Endothelial cell (in vitro differentiated cells): ENCODE data around the gene TEKT3. TPM values are rescaled to one million over a fixed set of nuclear protein-coding genes. Genes with fewer than 3 reads are reported as not detected.

Experiments used
- DNase-seq: peaks from one replicate; pipeline ENCODE4 v3.0.0; 2021; ENCODE audit warnings: low spot score
- H3K27ac Mint-ChIP-seq: one replicate; pipeline ENCODE4 v1.8.0; 2021; ENCODE audit warnings: mixed read lengths, inconsistent platforms; ENCODE audit not compliant: unreplicated experiment
- H3K27me3 Mint-ChIP-seq: one replicate; pipeline ENCODE4 v1.8.0; 2021; ENCODE audit warnings: mild to moderate bottlenecking, moderate library complexity, mixed read lengths, inconsistent platforms; ENCODE audit not compliant: unreplicated experiment
- H3K36me3 Mint-ChIP-seq: one replicate; pipeline ENCODE4 v1.8.0; 2021; ENCODE audit warnings: mild to moderate bottlenecking, low read depth, mixed read lengths, inconsistent platforms; ENCODE audit not compliant: unreplicated experiment
- H3K4me1 Mint-ChIP-seq: one replicate; pipeline ENCODE4 v1.8.0; 2021; ENCODE audit warnings: mild to moderate bottlenecking, mixed read lengths, inconsistent platforms; ENCODE audit not compliant: unreplicated experiment
- H3K4me3 Mint-ChIP-seq: one replicate; pipeline ENCODE4 v1.8.0; 2021; ENCODE audit warnings: mild to moderate bottlenecking, mixed read lengths, inconsistent platforms; ENCODE audit not compliant: unreplicated experiment
- H3K9me3 Mint-ChIP-seq: one replicate; pipeline ENCODE4 v1.8.0; 2021; ENCODE audit warnings: mixed read lengths, inconsistent platforms; ENCODE audit not compliant: unreplicated experiment
- CTCF ChIP-seq: fragments of 200-600 bp; sonication (generic); IDR thresholded peaks from one replicate; pipeline ENCODE4 v1.5.0; 2021; ENCODE audit warnings: antibody characterized with exemption; ENCODE audit not compliant: unreplicated experiment
- total RNA-seq: library from RNA; stranded (reverse); fragmentation: NEBNext Ultra II Directional; extraction: Animal tissue kit (Norgen Biotek cat#: 25700); gene quantifications from one replicate; pipeline ENCODE4 v1.2.1, GENCODE V29; 2021; ENCODE audit not compliant: unreplicated experiment

The TEKT3 gene
- total RNA-seq, 1 donor from 2014 or later: 5.8 TPM

GRCh38 chr17:15335446-15335845 is 6.0 kb downstream of the TEKT3 start:
- no peak for DNase-seq
- H3K4me1 Mint-ChIP-seq: peaks cover 2% of the 10 kb centered on the region
- H3K27ac Mint-ChIP-seq: no peak overlapping the region
- TF ChIP-seq CTCF: no peak
- peaks cover 3% of the 10 kb centered on the region for H3K36me3 Mint-ChIP-seq
- peaks cover 2% of the 10 kb centered on the region for H3K27me3 Mint-ChIP-seq
- no peak overlapping the region for H3K4me3 Mint-ChIP-seq
- H3K9me3 Mint-ChIP-seq: no peaks in the 10 kb centered on the region

- H3K27ac Mint-ChIP-seq: no peak overlapping the region
- H3K27me3 Mint-ChIP-seq: peaks cover 2% of the 10 kb centered on the region
- TF ChIP-seq CTCF: no peak
- peaks cover 2% of the 10 kb centered on the region for H3K4me1 Mint-ChIP-seq
- H3K9me3 Mint-ChIP-seq: no peaks in the 10 kb centered on the region
- H3K4me3 Mint-ChIP-seq: no peak overlapping the region
- no peak for DNase-seq
- H3K36me3 Mint-ChIP-seq: peaks cover 3% of the 10 kb centered on the region
Measured at GRCh38 chr17:15334266-15334665, 7.1 kb downstream of the TEKT3 start.

GRCh38 chr17:15332338-15332737 is 9.1 kb downstream of the TEKT3 start:
- Mint-ChIP-seq H3K27me3 (peaks cover 2% of the 10 kb centered on the region), H3K27ac (no peak overlapping the region), H3K36me3 (peaks cover 3% of the 10 kb centered on the region), H3K4me3 (no peak overlapping the region), H3K4me1 (peaks cover 2% of the 10 kb centered on the region), H3K9me3 (no peaks in the 10 kb centered on the region)
- no peak for TF ChIP-seq CTCF
- no peak for DNase-seq

GRCh38 chr17:15323131-15323530 is 18.3 kb downstream of the TEKT3 start:
- no peaks in the 10 kb centered on the region for H3K27me3 Mint-ChIP-seq

More at GRCh38 chr17:15323131-15323530, 18.3 kb downstream of the TEKT3 start:
- no peaks in the 10 kb centered on the region for H3K9me3 Mint-ChIP-seq
- no peak overlapping the region for H3K27ac Mint-ChIP-seq
- TF ChIP-seq CTCF: no peak
- no peak overlapping the region for H3K4me3 Mint-ChIP-seq
- peaks cover 3% of the 10 kb centered on the region for H3K4me1 Mint-ChIP-seq
- no peak for DNase-seq
- H3K36me3 Mint-ChIP-seq: no peaks in the 10 kb centered on the region
